Neural progenitor cell (in vitro differentiated cells): ENCODE data around the gene MAP3K4.

Experiments used
- EZH2 ChIP-seq: fragments of 200-600 bp; sonication (generic); IDR thresholded peaks from 2 replicates; pipeline ENCODE4 v1.6.1; 2017; ENCODE audit warnings: antibody characterized with exemption, mild to moderate bottlenecking, moderate library complexity
- EZH2phosphoT487 ChIP-seq: fragments of 200-600 bp; sonication (generic); IDR thresholded peaks from 2 replicates; pipeline ENCODE4 v1.6.1; 2017; ENCODE audit warnings: antibody characterized with exemption
- TF ChIP-seq, protein P1 (sequence below): fragments of 200-600 bp; sonication (generic); IDR thresholded peaks from 2 replicates; pipeline ENCODE4 v1.5.1; 2017; ENCODE audit warnings: antibody characterized with exemption, mild to moderate bottlenecking

GRCh38 chr6:161142957-161143296 is 151.4 kb downstream of the MAP3K4 start:
- TF ChIP-seq, protein P1, sequence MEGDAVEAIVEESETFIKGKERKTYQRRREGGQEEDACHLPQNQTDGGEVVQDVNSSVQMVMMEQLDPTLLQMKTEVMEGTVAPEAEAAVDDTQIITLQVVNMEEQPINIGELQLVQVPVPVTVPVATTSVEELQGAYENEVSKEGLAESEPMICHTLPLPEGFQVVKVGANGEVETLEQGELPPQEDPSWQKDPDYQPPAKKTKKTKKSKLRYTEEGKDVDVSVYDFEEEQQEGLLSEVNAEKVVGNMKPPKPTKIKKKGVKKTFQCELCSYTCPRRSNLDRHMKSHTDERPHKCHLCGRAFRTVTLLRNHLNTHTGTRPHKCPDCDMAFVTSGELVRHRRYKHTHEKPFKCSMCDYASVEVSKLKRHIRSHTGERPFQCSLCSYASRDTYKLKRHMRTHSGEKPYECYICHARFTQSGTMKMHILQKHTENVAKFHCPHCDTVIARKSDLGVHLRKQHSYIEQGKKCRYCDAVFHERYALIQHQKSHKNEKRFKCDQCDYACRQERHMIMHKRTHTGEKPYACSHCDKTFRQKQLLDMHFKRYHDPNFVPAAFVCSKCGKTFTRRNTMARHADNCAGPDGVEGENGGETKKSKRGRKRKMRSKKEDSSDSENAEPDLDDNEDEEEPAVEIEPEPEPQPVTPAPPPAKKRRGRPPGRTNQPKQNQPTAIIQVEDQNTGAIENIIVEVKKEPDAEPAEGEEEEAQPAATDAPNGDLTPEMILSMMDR: no peak
- no peak for TF ChIP-seq EZH2phosphoT487
- TF ChIP-seq EZH2: no peak
